B cell (primary cell): ENCODE measurements around the gene CDC40. TPM values are rescaled to one million over a fixed set of nuclear protein-coding genes. Genes with fewer than 3 reads are reported as not detected.

ENCODE experiments used
- ATAC-seq: fragments of 200-7000 bp; cut with Tn5 transposase; one replicate; pipeline ENCODE4 v1.10.0; 2021; ENCODE audit warnings: low read depth, mild to moderate bottlenecking, moderate number of reproducible peaks, moderate library complexity
- CTCF ChIA-PET: fragments of 350-600 bp; sonication (Branson Sonifier 250); formaldehyde crosslinking; loops from one replicate; lab custom pipeline; 2021; ENCODE audit warnings: antibody characterized with exemption, inconsistent platforms; lab: Charles Lee
- POLR2A ChIA-PET: fragments of 350-600 bp; sonication (Branson Sonifier 250); formaldehyde crosslinking; loops from one replicate; lab custom pipeline; 2021; ENCODE audit warnings: antibody characterized with exemption; lab: Charles Lee
- DNase-seq: peaks from one replicate; pipeline ENCODE4 v3.0.0; 2013
- H2AFZ ChIP-seq: 2 replicates; pipeline ENCODE4 v1.6.1; 2012; ENCODE audit warnings: mild to moderate bottlenecking, low read depth, low read length; ENCODE audit not compliant: insufficient read depth, poor library complexity, severe bottlenecking
- H3K27ac ChIP-seq, 2 donors: 1 replicate in 1 of 2; 2 replicates in 1 of 2; pipeline ENCODE4 v1.5.1; 2012 to 2013; ENCODE audit warnings: low read length in 2 of 2, mild to moderate bottlenecking in 2 of 2, moderate library complexity in 1 of 2
- H3K27me3 ChIP-seq, 4 experiments: fragments of 200-600 bp in 1 of 4; sonication (generic) in 1 of 4; replicated peaks in 1 of 4; 1 replicate in 2 of 4; 2 replicates in 2 of 4; pipeline versions ENCODE4 v1.6.1 to v1.7.0; 2013 to 2016; ENCODE audit warnings: low read length in 3 of 4, mild to moderate bottlenecking in 2 of 4, mixed read lengths in 1 of 4, moderate library complexity in 1 of 4; ENCODE audit not compliant: insufficient read depth in 4 of 4, control insufficient read depth in 3 of 4; ENCODE audit errors: control extremely low read depth in 1 of 4
- H3K36me3 ChIP-seq, 2 experiments: replicated peaks in 1 of 2; 1 replicate in 1 of 2; 2 replicates in 1 of 2; pipeline versions ENCODE4 v1.6.1 to v1.7.1; 2013; ENCODE audit warnings: low read length in 1 of 2; ENCODE audit not compliant: insufficient read depth in 2 of 2, control insufficient read depth in 1 of 2; ENCODE audit errors: control extremely low read depth in 1 of 2, extremely low read depth in 1 of 2
- H3K4me1 ChIP-seq, 2 donors: fragments of 200-600 bp in 1 of 2; sonication (generic) in 1 of 2; 1 replicate in 1 of 2; 2 replicates in 1 of 2; pipeline versions ENCODE4 v1.5.1 to v1.6.1; 2013 to 2017; ENCODE audit warnings: low read length in 2 of 2; ENCODE audit not compliant: control insufficient read depth in 2 of 2, insufficient read depth in 2 of 2
- H3K4me2 ChIP-seq: replicated peaks from 2 replicates; pipeline ENCODE3; 2012; ENCODE audit warnings: mild to moderate bottlenecking, low read depth, low read length; ENCODE audit not compliant: poor library complexity, severe bottlenecking
- H3K4me3 ChIP-seq, 5 experiments: fragments of 200-600 bp in 1 of 5; sonication (generic) in 1 of 5; 1 replicate in 3 of 5; 2 replicates in 2 of 5; pipeline versions ENCODE4 v1.5.1 to v1.7.0; 2011 to 2016; ENCODE audit warnings: low read length in 4 of 5, mild to moderate bottlenecking in 4 of 5, low read depth in 2 of 5, control low read depth in 1 of 5, moderate library complexity in 1 of 5; ENCODE audit not compliant: insufficient read depth in 1 of 5; ENCODE audit errors: control extremely low read depth in 1 of 5, extremely low read depth in 1 of 5
- H3K79me2 ChIP-seq: fragments of 200-600 bp; sonication (generic); one replicate; pipeline ENCODE4 v1.6.0; 2016; ENCODE audit warnings: low read length; ENCODE audit not compliant: control insufficient read depth, insufficient read depth
- H3K9ac ChIP-seq: fragments of 200-600 bp; sonication (generic); 2 replicates; pipeline ENCODE4 v1.6.1; 2017; ENCODE audit warnings: mild to moderate bottlenecking, low read length, moderate library complexity
- H3K9me3 ChIP-seq, 3 donors: one replicate each; pipeline versions ENCODE4 v1.6.1 to v1.7.1; 2013; ENCODE audit warnings: low read length in 2 of 3; ENCODE audit not compliant: control insufficient read depth in 2 of 3, insufficient read depth in 1 of 3; ENCODE audit errors: control extremely low read depth in 1 of 3
- H4K20me1 ChIP-seq: 2 replicates; pipeline ENCODE4 v1.6.0; 2012; ENCODE audit warnings: mild to moderate bottlenecking, low read length; ENCODE audit not compliant: insufficient read depth, control insufficient read depth, poor library complexity, severe bottlenecking
- H3K27ac Mint-ChIP-seq: one replicate; pipeline ENCODE4 v1.8.0; 2021; ENCODE audit warnings: mixed read lengths
- H3K27me3 Mint-ChIP-seq: one replicate; pipeline ENCODE4 v1.8.0; 2021; ENCODE audit warnings: mixed read lengths
- H3K4me1 Mint-ChIP-seq: one replicate; pipeline ENCODE4 v1.8.0; 2021; ENCODE audit warnings: mixed read lengths
- H3K4me3 Mint-ChIP-seq: one replicate; pipeline ENCODE4 v1.8.0; 2021; ENCODE audit warnings: mixed read lengths
- H3K9me3 Mint-ChIP-seq: one replicate; pipeline ENCODE4 v1.8.0; 2022; ENCODE audit warnings: mixed read lengths; ENCODE audit not compliant: insufficient read depth
- CTCF ChIP-seq: fragments of 200-600 bp; IDR thresholded peaks from one replicate; pipeline ENCODE4 v1.8.0; 2022; ENCODE audit warnings: antibody characterized with exemption, mild to moderate bottlenecking
- EZH2 ChIP-seq: IDR thresholded peaks from 2 replicates; pipeline ENCODE4 v1.6.1; 2012; ENCODE audit warnings: borderline replicate concordance, low read depth, mild to moderate bottlenecking, moderate library complexity, low read length; ENCODE audit not compliant: insufficient read depth, poor library complexity, severe bottlenecking
- WGBS: methylation state at CpG from one replicate; pipeline ENCODE4 v1.1.5; 2013; ENCODE audit warnings: missing lambda C conversion rate; ENCODE audit not compliant: insufficient coverage; 5-methylcytosine and 5-hydroxymethylcytosine counted together
- intact Hi-C: fragments of 100-400 bp; cut with micrococcal nuclease; formaldehyde crosslinking; loops from one replicate; pipeline ENCODE4 v1.10.0; 2022
- polyA plus RNA-seq: library from polyadenylated mRNA; depleted of rRNA; stranded (reverse); fragments of >200 nt; gene quantifications from 2 replicates; pipeline ENCODE4 v1.2.3, GENCODE V29; 2012
- total RNA-seq, 2 donors: library from RNA; stranded (reverse); fragments of 120-200 nt in 1 of 2; gene quantifications; 1 replicate in 1 of 2; 2 replicates in 1 of 2; pipeline versions ENCODE4 v1.2.3 to v1.2.4, GENCODE V29; 2013 to 2022

Gene CDC40
- total and polyA plus RNA-seq, 2 donors (not counting 1 experiment from before 2014, with no cell fraction given), result 12.7 to 52.4 TPM

- no peak for DNase-seq
- Histone ChIP-seq H3K36me3 (peaks cover 7 to 95% of the 10 kb centered on the region in 2 experiments), H3K27ac (no peak overlapping the region), H3K9ac (no peak overlapping the region), H3K4me3 (no peak overlapping the region), H3K9me3 (no peaks in the 10 kb centered on the region), H3K79me2 (no peaks in the 10 kb centered on the region), H2AFZ (no peak overlapping the region), H3K4me2 (no peak overlapping the region), H3K27me3 (no peaks in the 10 kb centered on the region), H3K4me1 (peaks cover 7 to 16% of the 10 kb centered on the region in 2 donors), H4K20me1 (no peaks in the 10 kb centered on the region)
- H3K4me3 Mint-ChIP-seq, result no peak overlapping the region
- H3K27ac Mint-ChIP-seq, result no peak overlapping the region
- CTCF ChIA-PET, result interaction anchor here (0.6 to 1.0 kb wide), 2 partner anchors 37 to 176 kb away, joined by 3 read pairs; no protein-coding TSS in a partner anchor
- H3K4me1 Mint-ChIP-seq, result peaks cover 18% of the 10 kb centered on the region
- ATAC-seq, result no peak
- intact Hi-C loops, result no loop called here
- H3K27me3 Mint-ChIP-seq, result no peaks in the 10 kb centered on the region
- TF ChIP-seq EZH2 (no peak), CTCF (no peak)
- no peaks in the 10 kb centered on the region for H3K9me3 Mint-ChIP-seq
- POLR2A ChIA-PET, result no interaction called here
- WGBS, result 100% methylated on average over 2 of the region's 5 CpGs
Measured at GRCh38 chr6:110216140-110216539, 35.9 kb downstream of the CDC40 start.

GRCh38 chr6:110217266-110217665 is 37.0 kb downstream of the CDC40 start:
- Histone ChIP-seq H3K36me3 (peaks cover 7 to 88% of the 10 kb centered on the region in 2 experiments), H3K27ac (no peak overlapping the region), H3K27me3 (no peaks in the 10 kb centered on the region), H3K4me1 (peaks cover 7 to 16% of the 10 kb centered on the region in 2 donors), H3K4me2 (no peak overlapping the region), H4K20me1 (no peaks in the 10 kb centered on the region), H2AFZ (no peak overlapping the region), H3K79me2 (peaks cover 3% of the 10 kb centered on the region), H3K9me3 (no peaks in the 10 kb centered on the region), H3K9ac (no peak overlapping the region), H3K4me3 (no peak overlapping the region)
- ChIA-PET CTCF (interaction anchor here (1.1 kb wide), 1 partner anchor 11 kb away, joined by 4 read pairs; no protein-coding TSS in a partner anchor), POLR2A (no interaction called here)
- Mint-ChIP-seq H3K27ac (no peak overlapping the region), H3K4me1 (peaks cover 15% of the 10 kb centered on the region), H3K9me3 (no peaks in the 10 kb centered on the region), H3K27me3 (no peaks in the 10 kb centered on the region), H3K4me3 (no peak overlapping the region)
- TF ChIP-seq EZH2 (no peak), CTCF (no peak)
- ATAC-seq (no peak), DNase-seq (no peak)
- intact Hi-C loops, result no loop called here
- WGBS, result no CpG with 5 or more reads among the region's 2 CpGs
